IMR-90 (cell line): ENCODE data around the gene CCDC33. TPM values are rescaled to one million over a fixed set of nuclear protein-coding genes. Genes with fewer than 3 reads are reported as not detected.

Source experiments
- ATAC-seq: fragments of 200-7000 bp; cut with Tn5 transposase; 2 replicates; pipeline ENCODE4 v1.9.1; 2020; ENCODE audit warnings: low read depth, mild to moderate bottlenecking, moderate library complexity
- BruUV-seq: library from RNA; stranded (reverse); fragments of 400-500 nt; replicated peaks from 2 replicates; lab custom pipeline; 2021; lab: Mats Ljungman, UMichigan
- CTCF ChIA-PET: fragments of 300-600 bp; formaldehyde crosslinking; extraction: SDS; loops from one replicate; lab custom pipeline; 2021; ENCODE audit warnings: antibody characterized with exemption; lab: Yijun Ruan, JAX
- POLR2A ChIA-PET: fragments of 300-600 bp; sonication (Branson Sonifier 250); formaldehyde crosslinking; loops from one replicate; lab custom pipeline; 2022; ENCODE audit warnings: antibody characterized with exemption; ENCODE audit not compliant: unreplicated experiment; lab: Charles Lee
- DNase-seq: peaks from one replicate; pipeline ENCODE4 v3.0.0; 2013
- H2AFZ ChIP-seq: replicated peaks from 2 replicates; pipeline ENCODE3; 2013; ENCODE audit warnings: low read length, mild to moderate bottlenecking; ENCODE audit not compliant: poor library complexity
- H2AK5ac ChIP-seq: 2 replicates; pipeline ENCODE4 v1.6.1; 2013; ENCODE audit warnings: low read depth, low read length, inconsistent platforms
- H2AK9ac ChIP-seq: replicated peaks from 2 replicates; pipeline ENCODE3; 2013; ENCODE audit warnings: mild to moderate bottlenecking, low read depth, low read length, moderate library complexity; ENCODE audit not compliant: poor library complexity
- H2BK120ac ChIP-seq: 2 replicates; pipeline ENCODE4 v1.6.1; 2013; ENCODE audit warnings: low read depth, low read length, inconsistent platforms
- H2BK15ac ChIP-seq: 3 replicates; pipeline ENCODE4 v1.6.1; 2013; ENCODE audit warnings: low read depth, low read length, inconsistent platforms
- H2BK20ac ChIP-seq: 2 replicates; pipeline ENCODE4 v1.6.1; 2013; ENCODE audit warnings: low read depth, mild to moderate bottlenecking, inconsistent platforms, low read length, moderate library complexity
- H2BK5ac ChIP-seq: 2 replicates; pipeline ENCODE4 v1.6.1; 2013; ENCODE audit warnings: mild to moderate bottlenecking, low read depth, low read length, inconsistent platforms; ENCODE audit not compliant: poor library complexity, severe bottlenecking
- H3K14ac ChIP-seq: replicated peaks from 2 replicates; pipeline ENCODE4 v1.6.1; 2013; ENCODE audit warnings: low read depth, low read length, inconsistent platforms
- H3K18ac ChIP-seq: 2 replicates; pipeline ENCODE4 v1.6.1; 2013; ENCODE audit warnings: low read depth, low read length, control low read depth
- H3K23ac ChIP-seq: 2 replicates; pipeline ENCODE4 v1.6.1; 2013; ENCODE audit warnings: low read depth, low read length, inconsistent platforms
- H3K27ac ChIP-seq: 2 replicates; pipeline ENCODE4 v1.5.1; 2013; ENCODE audit warnings: mild to moderate bottlenecking, control low read depth, low read length; ENCODE audit not compliant: insufficient read depth
- H3K27me3 ChIP-seq: 2 replicates; pipeline ENCODE4 v1.6.1; 2013; ENCODE audit warnings: low read length; ENCODE audit not compliant: control insufficient read depth, insufficient read depth
- H3K36me3 ChIP-seq: 2 replicates; pipeline ENCODE4 v1.6.1; 2013; ENCODE audit warnings: low read length, mixed read lengths; ENCODE audit not compliant: control insufficient read depth, insufficient read depth
- H3K4ac ChIP-seq: 2 replicates; pipeline ENCODE4 v1.6.1; 2013; ENCODE audit warnings: low read depth, low read length, inconsistent platforms
- H3K4me1 ChIP-seq: 2 replicates; pipeline ENCODE4 v1.6.1; 2013; ENCODE audit warnings: low read length, mixed read lengths; ENCODE audit not compliant: control insufficient read depth, insufficient read depth
- H3K4me2 ChIP-seq: 2 replicates; pipeline ENCODE4 v1.6.1; 2013; ENCODE audit warnings: low read depth, mild to moderate bottlenecking, control low read depth, low read length, moderate library complexity
- H3K4me3 ChIP-seq: 2 replicates; pipeline ENCODE4 v1.5.1; 2013; ENCODE audit warnings: low read depth, mild to moderate bottlenecking, control low read depth, low read length, moderate library complexity; ENCODE audit not compliant: insufficient read depth
- H3K56ac ChIP-seq: 2 replicates; pipeline ENCODE4 v1.6.1; 2013; ENCODE audit warnings: low read length, inconsistent platforms; ENCODE audit not compliant: insufficient read depth; ENCODE audit errors: extremely low read depth
- H3K79me1 ChIP-seq, 2 experiments: 2 replicates each; pipeline ENCODE4 v1.6.1; 2013; ENCODE audit warnings: low read length in 2 of 2, inconsistent platforms in 1 of 2, low read depth in 1 of 2
- H3K9ac ChIP-seq: 2 replicates; pipeline ENCODE4 v1.6.1; 2013; ENCODE audit warnings: low read depth, low read length, control low read depth
- H3K9me1 ChIP-seq: 2 replicates; pipeline ENCODE4 v1.6.1; 2013; ENCODE audit warnings: low read length, inconsistent platforms; ENCODE audit not compliant: insufficient read depth
- H3K9me3 ChIP-seq: 2 replicates; pipeline ENCODE4 v1.6.1; 2013; ENCODE audit warnings: low read length; ENCODE audit not compliant: control insufficient read depth, insufficient read depth
- H4K20me1 ChIP-seq: 2 replicates; pipeline ENCODE4 v1.6.1; 2013; ENCODE audit warnings: low read length, inconsistent platforms; ENCODE audit not compliant: insufficient read depth
- H4K5ac ChIP-seq: 2 replicates; pipeline ENCODE4 v1.6.1; 2013; ENCODE audit warnings: mild to moderate bottlenecking, low read depth, low read length, control low read depth
- H4K8ac ChIP-seq, 2 experiments: 2 replicates each; pipeline ENCODE4 v1.6.1; 2013; ENCODE audit warnings: low read depth in 2 of 2, low read length in 2 of 2, control low read depth in 1 of 2, inconsistent platforms in 1 of 2
- H4K91ac ChIP-seq: 2 replicates; pipeline ENCODE4 v1.6.1; 2013; ENCODE audit warnings: low read depth, low read length, inconsistent platforms; ENCODE audit not compliant: insufficient read depth
- CEBPB ChIP-seq: IDR thresholded peaks from 2 replicates; pipeline ENCODE4 v1.6.1; 2012; ENCODE audit warnings: low read depth, low read length, improper control_type of control experiment
- NFE2L2 ChIP-seq: fragments of 150-350 bp; IDR thresholded peaks from 2 replicates; pipeline ENCODE4 v1.6.1; 2016; ENCODE audit warnings: low read depth, mild to moderate bottlenecking, low read length
- POLR2A ChIP-seq: IDR thresholded peaks from 2 replicates; pipeline ENCODE4 v1.6.1; 2012; ENCODE audit warnings: mild to moderate bottlenecking, low read depth, low read length
- RFX5 ChIP-seq: IDR thresholded peaks from 2 replicates; pipeline ENCODE4 v1.8.0; 2012; ENCODE audit warnings: low read depth, mild to moderate bottlenecking, low read length, moderate library complexity
- SMC3 ChIP-seq: fragments of 150-350 bp; IDR thresholded peaks from 2 replicates; pipeline ENCODE4 v1.6.1; 2016; ENCODE audit warnings: low read depth, mild to moderate bottlenecking, antibody characterized with exemption, low read length, moderate library complexity
- WGBS, 2 experiments: methylation state at CpG; one replicate each; pipeline versions ENCODE4 v1.1.5 to v1.1.7; 2013; ENCODE audit warnings: missing lambda C conversion rate in 2 of 2; ENCODE audit not compliant: insufficient read length in 1 of 2; ENCODE audit errors: extremely low coverage in 2 of 2; 5-methylcytosine and 5-hydroxymethylcytosine counted together
- dilution Hi-C: fragments of 300-500 bp; cut with HindIII; formaldehyde crosslinking; loops from one replicate; pipeline ENCODE4 v1.14.3; 2018; ENCODE audit warnings: low sequenced_read_pairs; ENCODE audit not compliant: unreplicated experiment
- in situ Hi-C: fragments of 300-500 bp; cut with MboI; formaldehyde crosslinking; loops from 3 replicates; pipeline ENCODE4 v1.14.3; 2019; ENCODE audit warnings: low sequenced_read_pairs, inconsistent platforms, mixed read lengths
- intact Hi-C: fragments of 100-400 bp; cut with micrococcal nuclease; formaldehyde crosslinking; loops from 2 replicates; pipeline ENCODE4 v1.10.0; 2022
- polyA plus RNA-seq, 3 experiments: library from polyadenylated mRNA; depleted of rRNA; stranded (reverse); fragments of >200 nt; gene quantifications; 2 replicates each; pipeline ENCODE4 v1.2.3, GENCODE V29; 2012; ENCODE audit warnings: low replicate concordance in 1 of 3
- total RNA-seq: library from RNA; depleted of rRNA; stranded (reverse); fragments of >200 nt; gene quantifications from 2 replicates; pipeline ENCODE4 v1.2.3, GENCODE V29; 2012

Gene CCDC33
- total and polyA plus RNA-seq, 2 of the 4 experiments (the other 2 are of a cell fraction): not detected

DNA sequence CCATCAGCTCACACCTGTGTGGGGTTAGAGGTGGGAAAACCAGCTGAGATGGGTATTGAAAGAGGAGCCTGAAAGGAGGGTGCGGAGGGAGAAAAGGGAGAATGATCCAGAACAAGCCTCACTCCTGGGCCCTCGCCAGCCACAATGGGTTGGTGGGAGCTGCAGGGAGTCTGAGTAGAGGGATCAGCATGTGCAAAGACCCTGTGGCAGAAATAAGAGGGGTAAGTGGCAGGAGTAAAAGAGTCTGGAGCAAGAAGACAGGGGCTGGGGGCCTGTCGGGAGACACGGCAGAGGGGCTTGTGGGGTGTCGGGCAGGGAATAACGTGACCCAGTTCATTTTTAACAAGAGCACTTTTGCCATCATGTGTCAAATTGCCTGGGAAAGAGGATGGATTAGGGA is 34.0 kb downstream of the CCDC33 start:
- H4K20me1 ChIP-seq: no peaks in the 10 kb centered on the region
- H3K4ac ChIP-seq: no peak overlapping the region
- POLR2A ChIA-PET: no interaction called here
- H3K4me3 ChIP-seq: no peak overlapping the region
- H3K9me1 ChIP-seq: no peaks in the 10 kb centered on the region
- H2AK5ac ChIP-seq: no peak overlapping the region
- no peak overlapping the region for H3K56ac ChIP-seq
- no peak overlapping the region for H4K8ac ChIP-seq
- no peak overlapping the region for H2BK15ac ChIP-seq
- H3K79me1 ChIP-seq: no peaks in the 10 kb centered on the region
- H3K27me3 ChIP-seq: peaks cover 56% of the 10 kb centered on the region
- H2BK120ac ChIP-seq: no peak overlapping the region
- H2AK9ac ChIP-seq: no peak overlapping the region
- no peak overlapping the region for H3K4me2 ChIP-seq
- intact Hi-C loops: no loop called here
- CTCF ChIA-PET: no interaction called here
- in situ Hi-C loops: no loop called here
- TF ChIP-seq CEBPB (no peak), SMC3 (no peak), NFE2L2 (no peak), POLR2A (no peak), RFX5 (no peak)
- no peak overlapping the region for H3K14ac ChIP-seq
- ATAC-seq (no peak), DNase-seq (no peak)
- H3K23ac ChIP-seq: no peak overlapping the region
- peak overlapping the region; percentile 6 for H2AFZ ChIP-seq
- dilution Hi-C loops: no loop called here
- no peaks in the 10 kb centered on the region for H3K4me1 ChIP-seq
- H4K5ac ChIP-seq: no peak overlapping the region
- no peak overlapping the region for H3K27ac ChIP-seq
- no peak overlapping the region for H2BK20ac ChIP-seq
- WGBS, 2 experiments: 79% methylated on average over 5 of the region's 6 CpGs; no CpG with 5 or more reads in 1 of the 2 experiments
- H3K9me3 ChIP-seq: no peaks in the 10 kb centered on the region
- H4K91ac ChIP-seq: no peak overlapping the region
- H3K36me3 ChIP-seq: no peaks in the 10 kb centered on the region
- no peak overlapping the region for H3K18ac ChIP-seq
- H3K9ac ChIP-seq: no peak overlapping the region
- H2BK5ac ChIP-seq: no peak overlapping the region
- BruUV-seq: no TSS peak
